Gastroesophageal sphincter (tissue), 4 donors: ENCODE data around the gene PRKX. TPM values are rescaled to one million over a fixed set of nuclear protein-coding genes. Genes with fewer than 3 reads are reported as not detected.

Source experiments
- ATAC-seq: fragments of 150-250 bp; one replicate; pipeline ENCODE4 v1.9.1; 2016; ENCODE audit warnings: mild to moderate bottlenecking, moderate library complexity
- H3K27ac ChIP-seq, 4 donors: fragments of 200-600 bp; sonication (generic) in 3 of 4; 1 replicate in 3 of 4; 2 replicates in 1 of 4; pipeline ENCODE4 v1.5.1; 2016 to 2019
- H3K27me3 ChIP-seq: fragments of 200-600 bp; sonication (generic); one replicate; pipeline ENCODE4 v1.5.1; 2019
- H3K36me3 ChIP-seq, 2 donors: fragments of 200-600 bp; sonication (generic); one replicate each; pipeline ENCODE4 v1.5.1; 2019; ENCODE audit warnings: control low read depth in 1 of 2
- H3K4me1 ChIP-seq, 3 donors: fragments of 200-600 bp; sonication (generic); 1 replicate in 2 of 3; 2 replicates in 1 of 3; pipeline ENCODE4 v1.5.1; 2016 to 2019; ENCODE audit warnings: control low read depth in 2 of 3
- H3K4me3 ChIP-seq, 2 donors: fragments of 200-600 bp; sonication (generic); one replicate each; pipeline ENCODE4 v1.5.1; 2019; ENCODE audit warnings: mild to moderate bottlenecking in 1 of 2, moderate library complexity in 1 of 2
- H3K9me3 ChIP-seq, 3 donors: fragments of 200-600 bp; sonication (generic); one replicate each; pipeline ENCODE4 v1.5.1; 2017 to 2019; ENCODE audit warnings: control low read depth in 2 of 3
- CTCF ChIP-seq, 4 experiments: fragments of 200-600 bp in 2 of 4; fragments of 450-650 bp in 2 of 4; sonication (generic) in 1 of 4; IDR thresholded peaks; one replicate each; pipeline ENCODE4 v1.5.1; 2017 to 2019; ENCODE audit warnings: antibody characterized with exemption in 4 of 4, mild to moderate bottlenecking in 2 of 4, moderate library complexity in 2 of 4
- EP300 ChIP-seq: sonication (generic); formaldehyde crosslinking; IDR thresholded peaks from one replicate; pipeline ENCODE4 v1.6.1; 2017; ENCODE audit warnings: antibody characterized with exemption, mild to moderate bottlenecking
- POLR2A ChIP-seq, 2 donors: fragments of 450-650 bp; IDR thresholded peaks; one replicate each; pipeline ENCODE4 v1.6.1; 2017; ENCODE audit warnings: antibody characterized with exemption in 2 of 2, mild to moderate bottlenecking in 2 of 2, moderate library complexity in 1 of 2
- POLR2AphosphoS5 ChIP-seq: sonication (generic); formaldehyde crosslinking; IDR thresholded peaks from one replicate; pipeline ENCODE4 v1.6.1; 2017; ENCODE audit warnings: antibody characterized with exemption
- WGBS, 2 donors: methylation state at CpG; one replicate each; pipeline ENCODE4 v1.1.5; 2018; ENCODE audit warnings: low coverage in 1 of 2; 5-methylcytosine and 5-hydroxymethylcytosine counted together
- total RNA-seq, 4 donors: library from RNA; depleted of rRNA; stranded (reverse); fragments of >200 nt; gene quantifications; one replicate each; pipeline ENCODE4 v1.1.0, GENCODE V29; 2016

Gene PRKX
- total RNA-seq, 4 donors from 2014 or later: 3.5 to 10.5 (median 4.4) TPM

GRCh38 chrX:3592184-3592583, 121.3 kb downstream of the PRKX start:
- no peaks in the 10 kb centered on the region for H3K36me3 ChIP-seq
- no peak overlapping the region for H3K4me3 ChIP-seq
- no peaks in the 10 kb centered on the region for H3K27me3 ChIP-seq
- no peak overlapping the region for H3K27ac ChIP-seq
- ATAC-seq: no peak
- H3K9me3 ChIP-seq: no peaks in the 10 kb centered on the region
- no peaks in the 10 kb centered on the region for H3K4me1 ChIP-seq
- TF ChIP-seq POLR2A (IDR thresholded peaks at IDR 0.05): no peak
- TF ChIP-seq EP300: no peak
- WGBS, 2 donors: 27 to 34% methylated on average over 8 to 9 of the region's 12 CpGs

- no peak for TF ChIP-seq POLR2A (IDR thresholded peaks at IDR 0.05)
- no peak for TF ChIP-seq EP300
- TF ChIP-seq POLR2AphosphoS5: no peak
- TF ChIP-seq CTCF (IDR thresholded peaks at IDR 0.05): no peak
- Histone ChIP-seq H3K27ac (no peak overlapping the region), H3K4me1 (no peaks in the 10 kb centered on the region), H3K4me3 (no peak overlapping the region), H3K36me3 (no peaks in the 10 kb centered on the region), H3K9me3 (no peaks in the 10 kb centered on the region), H3K27me3 (no peaks in the 10 kb centered on the region)
- ATAC-seq: no peak
- WGBS, 2 donors: 56 to 68% methylated on average over 3 to 5 of the region's 8 CpGs
Measured at GRCh38 chrX:3589474-3589873, 124.0 kb downstream of the PRKX start.

GRCh38 chrX:3585719-3586118, 127.7 kb downstream of the PRKX start:
- ATAC-seq: no peak
- H3K4me1 ChIP-seq: no peaks in the 10 kb centered on the region
- 40 to 71% methylated on average over 1 to 3 of the region's 3 CpGs for WGBS, 2 donors

DNA sequence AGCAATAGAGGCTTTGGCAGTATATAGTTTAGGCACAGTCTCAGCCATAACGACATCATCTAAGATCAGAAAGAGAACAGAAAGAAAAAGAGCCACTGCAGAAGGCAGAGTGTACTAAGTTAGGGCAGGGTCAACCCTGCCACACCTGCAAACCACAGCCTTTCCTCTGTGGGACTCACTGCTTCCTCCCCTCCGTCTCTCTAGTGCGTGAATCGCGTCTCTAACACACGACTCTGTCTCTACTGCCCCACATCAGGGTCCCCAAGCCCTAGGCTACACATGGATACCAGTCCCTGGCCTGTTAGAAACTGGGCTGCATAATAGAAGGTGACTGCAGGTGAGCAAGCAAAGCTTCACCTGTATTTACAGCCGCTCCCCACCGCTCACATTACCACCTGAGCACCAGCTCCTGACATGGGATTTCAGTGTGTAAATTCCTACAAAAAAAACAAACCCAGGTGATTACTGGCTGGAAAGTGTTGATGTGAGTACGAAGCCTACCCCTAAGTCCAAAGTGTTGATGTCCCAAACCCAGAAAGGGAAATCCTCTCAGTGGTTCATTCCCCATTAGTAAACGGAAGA, 128.9 kb downstream of the PRKX start:
- no peaks in the 10 kb centered on the region for H3K36me3 ChIP-seq
- no peaks in the 10 kb centered on the region for H3K4me1 ChIP-seq
- 79 to 100% methylated on average over 1 to 10 of the region's 10 CpGs for WGBS, 2 donors
- no peak overlapping the region for H3K4me3 ChIP-seq
- no peak overlapping the region for H3K27ac ChIP-seq
- no peak for ATAC-seq
- no peaks in the 10 kb centered on the region for H3K9me3 ChIP-seq
- no peak for TF ChIP-seq EP300
- no peak for TF ChIP-seq POLR2A (IDR thresholded peaks at IDR 0.05)
- H3K27me3 ChIP-seq: no peaks in the 10 kb centered on the region

More at GRCh38 chrX:3585719-3586118, 127.7 kb downstream of the PRKX start:
- H3K27ac ChIP-seq: no peak overlapping the region
- no peaks in the 10 kb centered on the region for H3K36me3 ChIP-seq
- H3K4me3 ChIP-seq: no peak overlapping the region
- H3K9me3 ChIP-seq: no peaks in the 10 kb centered on the region
- TF ChIP-seq CTCF (IDR thresholded peaks at IDR 0.05): no peak
- TF ChIP-seq EP300: no peak
- H3K27me3 ChIP-seq: no peaks in the 10 kb centered on the region

- H3K27ac ChIP-seq: no peak overlapping the region
- no peak overlapping the region for H3K4me3 ChIP-seq
- H3K4me1 ChIP-seq: no peaks in the 10 kb centered on the region
- no peaks in the 10 kb centered on the region for H3K27me3 ChIP-seq
- ATAC-seq: no peak
- no peaks in the 10 kb centered on the region for H3K9me3 ChIP-seq
- no peak for TF ChIP-seq CTCF (IDR thresholded peaks at IDR 0.05)
- TF ChIP-seq EP300: no peak
- no peak for TF ChIP-seq POLR2AphosphoS5
- TF ChIP-seq POLR2A (IDR thresholded peaks at IDR 0.05): no peak
- H3K36me3 ChIP-seq: no peaks in the 10 kb centered on the region
Measured at GRCh38 chrX:3582451-3582850, 131.0 kb downstream of the PRKX start.

DNA sequence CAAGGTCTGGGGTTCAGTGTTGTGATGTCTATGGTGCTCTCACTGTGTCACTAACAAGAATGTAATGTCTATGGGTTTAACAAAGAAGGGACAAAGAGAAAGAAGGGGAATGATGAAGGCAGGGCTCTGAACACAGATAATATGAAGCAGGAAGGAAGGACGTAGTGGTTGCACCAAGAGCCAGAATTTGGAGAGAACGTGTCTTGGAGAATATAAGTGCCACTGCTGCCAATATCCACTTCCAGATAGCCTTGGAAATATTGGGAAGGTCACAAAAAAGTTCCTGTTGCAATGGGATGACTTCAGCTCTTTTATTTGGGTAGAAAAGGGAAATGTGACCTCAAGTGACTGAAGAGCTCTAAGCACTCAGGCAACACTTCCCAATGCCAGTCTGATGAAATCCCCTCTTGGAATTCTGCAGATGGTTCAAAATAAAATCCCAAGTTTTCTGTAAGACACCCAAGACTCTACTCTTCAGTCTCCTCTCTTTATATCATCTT, 131.8 kb downstream of the PRKX start:
- TF ChIP-seq POLR2A (IDR thresholded peaks at IDR 0.05) (no peak), EP300 (no peak)
- Histone ChIP-seq H3K27me3 (no peaks in the 10 kb centered on the region), H3K4me1 (no peaks in the 10 kb centered on the region), H3K27ac (no peak overlapping the region), H3K36me3 (no peaks in the 10 kb centered on the region), H3K9me3 (no peaks in the 10 kb centered on the region), H3K4me3 (no peak overlapping the region)
- 36 to 57% methylated on average over 2 of the region's 2 CpGs for WGBS, 2 donors
- ATAC-seq: no peak
